Endometrial microvascular endothelial cells (primary cell): ENCODE data around the gene TTBK2. TPM values are rescaled to one million over a fixed set of nuclear protein-coding genes. Genes with fewer than 3 reads are reported as not detected.

Experiments
- in situ Hi-C: cut with HindIII; loops from 2 replicates; pipeline ENCODE4 v1.10.0; 2017; ENCODE audit warnings: low sequenced_read_pairs, low pct_unique_long_range_greater_than_20kb; ENCODE audit errors: inconsistent ontology term
- total RNA-seq: library from RNA; depleted of rRNA; stranded (reverse); fragments of >200 nt; gene quantifications from one replicate; pipeline ENCODE4 v1.2.3, GENCODE V29; 2015; ENCODE audit errors: inconsistent ontology term

TTBK2 gene
- total RNA-seq, 1 donor from 2014 or later = 5.3 TPM

DNA sequence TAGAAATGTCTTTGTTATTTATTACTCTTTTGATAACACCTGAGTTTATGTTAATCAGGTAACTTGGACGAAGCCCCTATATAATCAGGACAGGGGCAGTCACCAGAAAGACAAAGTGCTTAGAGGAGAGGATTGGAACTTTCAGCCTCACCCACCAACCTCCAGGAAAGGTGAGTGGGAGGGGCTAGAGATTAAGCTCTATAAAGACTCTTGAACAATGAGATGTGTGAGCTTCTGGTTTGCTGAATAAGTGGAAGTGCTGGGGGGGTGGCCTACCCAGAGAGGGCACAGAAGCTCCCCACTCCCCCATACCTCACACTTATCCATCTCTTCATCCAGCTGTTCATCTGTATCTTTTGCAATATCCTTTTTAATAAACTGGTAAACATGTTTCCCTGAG is 73.9 kb downstream of the TTBK2 start:
- in situ Hi-C loops = no loop called here

GRCh38 chr15:42845581-42845980 is 75.0 kb downstream of the TTBK2 start:
- in situ Hi-C loops = no loop called here

DNA sequence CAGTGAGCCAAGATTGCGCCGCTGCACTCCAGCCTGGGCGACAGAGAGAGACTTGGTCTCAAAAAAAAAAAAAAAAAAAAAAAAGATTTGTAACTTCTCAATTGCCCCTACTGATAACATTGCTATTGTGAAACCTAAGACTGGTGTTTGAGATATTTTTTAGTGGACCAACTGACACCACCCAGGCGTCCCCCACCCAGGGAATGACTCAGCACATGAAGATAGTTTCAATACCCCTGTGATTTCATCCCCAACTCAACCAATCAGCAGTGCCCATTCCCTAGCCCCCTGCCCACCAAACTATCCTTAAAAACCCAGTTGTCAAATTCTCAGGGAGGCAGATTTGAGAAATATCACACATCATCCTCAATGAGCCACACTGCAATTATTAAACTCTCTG is 76.9 kb downstream of the TTBK2 start:
- in situ Hi-C loops = no loop called here

- in situ Hi-C loops = no loop called here
Measured at GRCh38 chr15:42836251-42836650, 84.3 kb downstream of the TTBK2 start.

GRCh38 chr15:42832576-42832975 is 88.0 kb downstream of the TTBK2 start:
- in situ Hi-C loops = no loop called here

DNA sequence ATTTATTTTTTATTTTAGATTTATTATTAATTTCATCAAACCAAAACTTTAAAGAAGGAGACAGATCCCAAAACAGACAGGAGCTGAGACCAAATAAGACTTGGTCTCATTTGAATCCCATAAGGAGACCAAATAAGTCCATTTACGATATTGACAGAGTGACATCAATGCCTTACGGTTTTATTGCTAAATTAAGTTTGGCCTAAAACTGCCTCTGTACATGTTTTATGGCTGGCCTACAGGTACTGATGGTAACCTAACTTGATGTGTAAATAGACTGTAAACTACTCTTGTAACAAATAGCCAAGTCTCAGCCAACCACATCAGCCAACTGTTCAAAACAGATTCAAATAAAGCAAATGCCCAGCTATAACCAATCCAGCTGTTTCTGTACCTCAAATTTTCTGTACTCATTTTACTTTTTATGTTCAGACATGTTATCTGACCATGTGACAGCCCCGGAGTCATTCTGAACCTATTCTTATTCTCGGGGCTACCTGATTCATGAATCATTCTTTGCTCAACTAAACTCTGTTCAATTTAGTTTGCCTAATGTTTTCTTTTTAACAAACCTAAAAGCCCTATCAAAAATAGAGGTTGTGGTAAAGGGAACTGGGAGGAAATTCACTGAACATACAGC is 94.2 kb downstream of the TTBK2 start:
- in situ Hi-C loops = no loop called here

- in situ Hi-C loops = no loop called here
Measured at GRCh38 chr15:42825599-42825998, 95.0 kb downstream of the TTBK2 start.

GRCh38 chr15:42820811-42821210 is 99.8 kb downstream of the TTBK2 start:
- in situ Hi-C loops = no loop called here

DNA sequence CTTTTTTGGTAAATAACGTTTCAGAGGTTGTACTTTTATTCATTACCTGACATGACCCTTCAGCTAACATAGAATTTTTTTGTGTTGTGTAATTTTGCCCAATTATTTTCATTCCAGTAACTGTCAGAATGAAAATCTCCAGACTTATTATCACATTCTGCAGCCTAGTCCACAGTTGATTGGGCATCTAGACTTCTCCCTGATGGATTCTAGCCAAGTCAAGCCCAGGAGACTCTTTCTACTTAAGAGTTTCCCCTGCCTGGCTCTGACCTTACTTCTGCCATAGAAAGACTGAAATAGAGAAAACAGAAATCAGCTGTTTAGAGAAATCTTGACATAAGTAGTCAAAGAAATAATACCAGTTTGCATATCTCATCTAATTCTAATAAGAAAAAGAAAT is 100.8 kb downstream of the TTBK2 start:
- in situ Hi-C loops = no loop called here

GRCh38 chr15:42811433-42811832 is 109.1 kb downstream of the TTBK2 start:
- in situ Hi-C loops = no loop called here

GRCh38 chr15:42808913-42809312 is 111.7 kb downstream of the TTBK2 start:
- in situ Hi-C loops = no loop called here

GRCh38 chr15:42805266-42805665 is 115.3 kb downstream of the TTBK2 start:
- in situ Hi-C loops = no loop called here

DNA sequence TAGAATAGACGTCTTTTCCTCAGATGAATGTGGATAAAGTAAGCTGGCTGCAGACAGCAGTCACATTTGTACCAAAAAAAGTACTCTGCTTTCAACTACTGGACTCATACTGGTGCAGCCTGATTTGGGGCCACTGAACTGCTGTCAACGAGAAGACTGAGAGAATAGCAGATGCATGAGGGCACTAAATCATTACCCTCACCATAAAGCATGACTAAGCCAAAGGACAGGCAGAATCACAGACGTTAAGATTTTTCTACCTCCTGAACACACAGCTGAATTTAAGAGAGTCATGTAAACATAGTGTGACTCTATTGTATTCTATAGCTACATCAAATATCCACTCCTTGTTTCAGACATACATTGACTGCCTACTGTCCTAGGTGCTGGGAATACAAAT is 115.8 kb downstream of the TTBK2 start:
- in situ Hi-C loops = no loop called here

DNA sequence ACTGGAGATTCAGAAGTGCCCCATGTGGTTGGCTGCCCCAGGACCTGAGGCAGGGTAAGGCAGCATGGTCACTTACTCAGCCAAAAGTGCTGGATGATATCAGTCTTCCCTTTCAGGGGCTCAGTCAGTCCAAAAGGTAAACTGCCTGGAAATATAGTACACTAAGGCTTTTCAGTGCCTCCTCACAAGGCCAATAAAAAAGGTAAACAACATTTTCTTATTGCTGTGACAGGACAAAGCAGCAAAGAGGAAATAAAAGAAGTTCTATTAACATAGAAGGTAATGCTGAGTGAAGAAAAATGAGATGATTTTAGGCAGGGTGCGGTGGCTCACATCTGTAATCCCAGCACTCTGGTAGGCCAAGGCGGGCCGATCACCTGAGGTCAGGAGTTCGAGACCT is 117.1 kb downstream of the TTBK2 start:
- in situ Hi-C loops = no loop called here

DNA sequence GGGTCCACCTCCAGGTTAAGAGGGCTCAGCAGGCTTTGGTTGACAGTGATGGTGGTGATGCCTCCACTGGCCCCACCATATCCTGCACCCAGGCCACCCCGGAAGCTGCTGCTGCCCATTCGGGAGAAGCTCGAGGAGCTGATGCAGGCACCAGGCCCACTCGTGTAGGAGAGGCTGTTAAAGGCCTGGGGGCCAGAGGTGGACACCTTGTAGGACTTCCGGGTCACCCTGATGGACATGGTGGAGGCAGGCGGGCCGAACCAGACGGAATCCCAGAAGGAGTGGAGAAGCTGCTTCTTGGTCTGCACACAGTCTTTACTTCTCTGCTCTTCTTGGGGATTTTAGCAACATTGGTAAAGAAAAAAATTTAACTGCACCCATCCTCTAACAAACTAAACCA is 118.4 kb downstream of the TTBK2 start:
- in situ Hi-C loops = no loop called here

GRCh38 chr15:42800731-42801474 is 119.7 kb downstream of the TTBK2 start:
- in situ Hi-C loops = no loop called here

- in situ Hi-C loops = no loop called here
Measured at GRCh38 chr15:42798802-42799201, 121.8 kb downstream of the TTBK2 start.

GRCh38 chr15:42796955-42797782 is 123.4 kb downstream of the TTBK2 start:
- in situ Hi-C loops = no loop called here

DNA sequence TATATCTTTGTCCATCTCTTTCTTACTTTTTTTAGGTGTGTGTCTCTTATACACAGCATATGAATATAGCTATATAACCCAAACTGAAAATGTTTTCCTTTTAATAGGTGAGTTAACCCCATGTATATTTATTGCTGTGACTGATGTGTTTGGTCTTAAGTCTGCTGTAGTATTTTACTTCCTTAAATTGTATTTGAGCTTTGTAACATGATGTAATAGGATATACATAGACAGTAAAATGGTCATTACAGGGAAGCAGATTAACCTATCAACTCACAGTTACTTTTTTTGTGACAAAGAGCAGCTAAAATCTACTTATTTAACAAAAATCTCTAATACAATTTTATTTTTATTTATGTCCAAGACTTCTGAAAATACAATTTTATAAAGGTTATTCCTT is 131.9 kb downstream of the TTBK2 start:
- in situ Hi-C loops = no loop called here

- in situ Hi-C loops = no loop called here
Measured at GRCh38 chr15:42786978-42787377, 133.6 kb downstream of the TTBK2 start.
